Neural cell (in vitro differentiated cells): Measurements from ENCODE around the gene BAZ2A. TPM values are rescaled to one million over a fixed set of nuclear protein-coding genes. Genes with fewer than 3 reads are reported as not detected.

Experiments used
- H2AFZ ChIP-seq: fragments of 200-600, 300-800 bp; sonication (generic), shearing (Covaris generic); 2 replicates; pipeline ENCODE4 v1.6.0; 2014; ENCODE audit warnings: low read depth, mild to moderate bottlenecking, antibody characterized with exemption, low read length, moderate library complexity
- H3F3A ChIP-seq: fragments of 200-600 bp; shearing (Covaris generic); 2 replicates; pipeline ENCODE4 v1.6.1; 2016; ENCODE audit warnings: mild to moderate bottlenecking, moderate library complexity, mixed read lengths, antibody characterized with exemption, low read length; ENCODE audit not compliant: insufficient read depth, poor library complexity, severe bottlenecking
- H3K27ac ChIP-seq: fragments of 200-600, 300-800 bp; sonication (generic), shearing (Covaris generic); 2 replicates; pipeline ENCODE4 v1.5.1; 2014; ENCODE audit warnings: mild to moderate bottlenecking, low read length, moderate library complexity
- H3K27me3 ChIP-seq: fragments of 300-800, 200-600 bp; sonication (generic), shearing (Covaris generic); 2 replicates; pipeline ENCODE4 v1.6.0; 2014; ENCODE audit warnings: mild to moderate bottlenecking, low read depth, low read length, moderate library complexity; ENCODE audit not compliant: insufficient read depth
- H3K36me3 ChIP-seq: fragments of 300-800, 200-600 bp; sonication (generic), shearing (Covaris generic); 2 replicates; pipeline ENCODE4 v1.5.1; 2014; ENCODE audit warnings: mild to moderate bottlenecking, antibody characterized with exemption, low read length, moderate library complexity; ENCODE audit not compliant: insufficient read depth
- H3K4me2 ChIP-seq: fragments of 300-800, 200-600 bp; sonication (generic), shearing (Covaris generic); 2 replicates; pipeline ENCODE4 v1.6.0; 2014; ENCODE audit warnings: mild to moderate bottlenecking, low read length
- H3K4me3 ChIP-seq: fragments of 300-800, 200-600 bp; sonication (generic), shearing (Covaris generic); 2 replicates; pipeline ENCODE4 v1.5.1; 2014; ENCODE audit warnings: mild to moderate bottlenecking, low read length, moderate library complexity
- H3K79me2 ChIP-seq: fragments of 200-600 bp; shearing (Covaris generic); replicated peaks from 2 replicates; pipeline ENCODE4 v1.6.0; 2014; ENCODE audit warnings: mild to moderate bottlenecking, low read length, moderate library complexity; ENCODE audit not compliant: insufficient read depth
- H3K9ac ChIP-seq: fragments of 300-800, 200-600 bp; sonication (generic), shearing (Covaris generic); 2 replicates; pipeline ENCODE4 v1.6.1; 2016; ENCODE audit warnings: mild to moderate bottlenecking, low read length, mixed read lengths
- H3K9me2 ChIP-seq: fragments of 200-600 bp; shearing (Covaris generic); 2 replicates; pipeline ENCODE4 v1.6.1; 2016; ENCODE audit warnings: mild to moderate bottlenecking, low read length, mixed read lengths; ENCODE audit not compliant: insufficient read depth
- H3K9me3 ChIP-seq: fragments of 200-600, 300-800 bp; sonication (generic), shearing (Covaris generic); 2 replicates; pipeline ENCODE4 v1.6.1; 2016; ENCODE audit warnings: mild to moderate bottlenecking, mixed run types, low read length, moderate library complexity, mixed read lengths
- H4K20me1 ChIP-seq: fragments of 200-600 bp; shearing (Covaris generic); 2 replicates; pipeline ENCODE4 v1.6.1; 2016; ENCODE audit warnings: mild to moderate bottlenecking, mixed run types; ENCODE audit not compliant: insufficient read depth
- EP300 ChIP-seq: fragments of 450-650 bp; conservative IDR thresholded peaks from 2 replicates; pipeline ENCODE4 v1.6.1; 2014; ENCODE audit warnings: antibody characterized with exemption, mild to moderate bottlenecking, moderate library complexity; ENCODE audit not compliant: poor library complexity, severe bottlenecking
- EZH2 ChIP-seq: fragments of 200-600, 300-800 bp; shearing (Covaris generic), sonication (generic); IDR thresholded peaks from 2 replicates; pipeline ENCODE4 v1.6.1; 2014; ENCODE audit warnings: antibody characterized with exemption, low read length, borderline replicate concordance, mild to moderate bottlenecking; ENCODE audit not compliant: insufficient read depth, poor library complexity, severe bottlenecking
- MXI1 ChIP-seq: fragments of 450-650 bp; conservative IDR thresholded peaks from 2 replicates; pipeline ENCODE4 v1.6.1; 2014; ENCODE audit warnings: antibody characterized with exemption, mild to moderate bottlenecking; ENCODE audit not compliant: poor library complexity, severe bottlenecking
- POLR2AphosphoS5 ChIP-seq: IDR thresholded peaks from 2 replicates; pipeline ENCODE4 v1.6.1; 2012
- RAD21 ChIP-seq: fragments of 450-650 bp; conservative IDR thresholded peaks from 2 replicates; pipeline ENCODE4 v1.6.1; 2014; ENCODE audit warnings: antibody characterized with exemption, mild to moderate bottlenecking, moderate library complexity
- SMC3 ChIP-seq: fragments of 450-650 bp; conservative IDR thresholded peaks from 2 replicates; pipeline ENCODE4 v1.6.1; 2014; ENCODE audit warnings: antibody characterized with exemption, mild to moderate bottlenecking, moderate library complexity; ENCODE audit not compliant: poor library complexity
- TAF1 ChIP-seq: IDR thresholded peaks from 2 replicates; pipeline ENCODE4 v1.6.1; 2012; ENCODE audit warnings: low read depth
- polyA plus RNA-seq: library from polyadenylated mRNA; depleted of rRNA; stranded (reverse); fragments of >200 nt; gene quantifications from 2 replicates; pipeline ENCODE4 v1.2.3, GENCODE V29; 2014
- TF ChIP-seq, protein P1 (sequence below): fragments of 450-650 bp; IDR thresholded peaks from 2 replicates; pipeline ENCODE4 v1.5.1; 2014; ENCODE audit warnings: antibody characterized with exemption, mild to moderate bottlenecking, moderate library complexity; ENCODE audit not compliant: poor library complexity, severe bottlenecking
- TF ChIP-seq, protein P2 (sequence below): IDR thresholded peaks from 2 replicates; pipeline ENCODE4 v1.6.1; 2012; ENCODE audit warnings: borderline replicate concordance

Gene BAZ2A
- polyA plus RNA-seq, 1 donor from 2014 or later, result 13.8 TPM

DNA sequence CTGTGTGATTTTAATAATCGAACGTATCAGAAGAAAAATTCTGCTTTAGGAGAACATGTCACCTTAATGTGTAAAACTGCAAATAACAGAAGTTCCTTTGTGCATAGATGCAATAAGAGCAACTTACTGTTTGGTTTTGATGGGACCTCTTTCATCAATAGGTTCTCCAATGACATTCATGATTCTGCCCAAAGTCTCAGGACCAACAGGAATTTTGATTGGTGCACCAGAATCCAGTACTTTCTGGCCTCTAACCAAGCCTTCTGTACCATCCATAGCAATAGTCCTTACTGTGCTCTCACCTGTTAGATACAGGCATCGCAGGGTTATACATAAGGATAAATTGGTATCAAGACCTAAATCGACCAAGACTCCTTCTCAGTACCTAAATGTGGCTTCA, 14.5 kb upstream of the BAZ2A start:
- H3K27ac ChIP-seq, result peak overlapping the region; percentile 98
- peak overlapping the region; percentile 99 for H3K4me2 ChIP-seq

DNA sequence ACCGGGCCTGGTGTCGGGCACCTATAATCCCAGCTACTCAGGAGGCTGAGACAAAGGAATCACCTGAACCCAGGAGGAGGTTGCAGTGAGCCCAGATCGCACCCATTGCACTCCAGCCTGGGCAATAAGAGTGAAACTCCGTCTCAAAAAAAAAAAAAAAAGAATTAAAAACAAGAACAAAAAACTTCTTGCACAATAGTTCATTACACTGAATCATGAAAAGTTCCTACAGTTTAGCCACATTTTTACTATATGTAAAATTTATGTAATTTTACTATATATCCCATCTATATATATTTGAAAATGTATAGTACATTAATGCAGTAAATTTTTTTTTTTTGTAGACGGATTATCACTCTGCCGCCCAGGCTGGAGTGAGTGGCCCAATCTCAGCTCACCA, 11.1 kb upstream of the BAZ2A start:
- H2AFZ ChIP-seq, result no peak overlapping the region
- H3K79me2 ChIP-seq, result peaks cover 36% of the 10 kb centered on the region
- no peak overlapping the region for H3K4me3 ChIP-seq
- H3K9me3 ChIP-seq, result no peaks in the 10 kb centered on the region
- TF ChIP-seq EZH2 (no peak), SMC3 (no peak), TAF1 (no peak), EP300 (no peak), RAD21 (no peak), POLR2AphosphoS5 (no peak)
- TF ChIP-seq, protein P1, sequence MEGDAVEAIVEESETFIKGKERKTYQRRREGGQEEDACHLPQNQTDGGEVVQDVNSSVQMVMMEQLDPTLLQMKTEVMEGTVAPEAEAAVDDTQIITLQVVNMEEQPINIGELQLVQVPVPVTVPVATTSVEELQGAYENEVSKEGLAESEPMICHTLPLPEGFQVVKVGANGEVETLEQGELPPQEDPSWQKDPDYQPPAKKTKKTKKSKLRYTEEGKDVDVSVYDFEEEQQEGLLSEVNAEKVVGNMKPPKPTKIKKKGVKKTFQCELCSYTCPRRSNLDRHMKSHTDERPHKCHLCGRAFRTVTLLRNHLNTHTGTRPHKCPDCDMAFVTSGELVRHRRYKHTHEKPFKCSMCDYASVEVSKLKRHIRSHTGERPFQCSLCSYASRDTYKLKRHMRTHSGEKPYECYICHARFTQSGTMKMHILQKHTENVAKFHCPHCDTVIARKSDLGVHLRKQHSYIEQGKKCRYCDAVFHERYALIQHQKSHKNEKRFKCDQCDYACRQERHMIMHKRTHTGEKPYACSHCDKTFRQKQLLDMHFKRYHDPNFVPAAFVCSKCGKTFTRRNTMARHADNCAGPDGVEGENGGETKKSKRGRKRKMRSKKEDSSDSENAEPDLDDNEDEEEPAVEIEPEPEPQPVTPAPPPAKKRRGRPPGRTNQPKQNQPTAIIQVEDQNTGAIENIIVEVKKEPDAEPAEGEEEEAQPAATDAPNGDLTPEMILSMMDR, result no peak
- TF ChIP-seq, protein P2, sequence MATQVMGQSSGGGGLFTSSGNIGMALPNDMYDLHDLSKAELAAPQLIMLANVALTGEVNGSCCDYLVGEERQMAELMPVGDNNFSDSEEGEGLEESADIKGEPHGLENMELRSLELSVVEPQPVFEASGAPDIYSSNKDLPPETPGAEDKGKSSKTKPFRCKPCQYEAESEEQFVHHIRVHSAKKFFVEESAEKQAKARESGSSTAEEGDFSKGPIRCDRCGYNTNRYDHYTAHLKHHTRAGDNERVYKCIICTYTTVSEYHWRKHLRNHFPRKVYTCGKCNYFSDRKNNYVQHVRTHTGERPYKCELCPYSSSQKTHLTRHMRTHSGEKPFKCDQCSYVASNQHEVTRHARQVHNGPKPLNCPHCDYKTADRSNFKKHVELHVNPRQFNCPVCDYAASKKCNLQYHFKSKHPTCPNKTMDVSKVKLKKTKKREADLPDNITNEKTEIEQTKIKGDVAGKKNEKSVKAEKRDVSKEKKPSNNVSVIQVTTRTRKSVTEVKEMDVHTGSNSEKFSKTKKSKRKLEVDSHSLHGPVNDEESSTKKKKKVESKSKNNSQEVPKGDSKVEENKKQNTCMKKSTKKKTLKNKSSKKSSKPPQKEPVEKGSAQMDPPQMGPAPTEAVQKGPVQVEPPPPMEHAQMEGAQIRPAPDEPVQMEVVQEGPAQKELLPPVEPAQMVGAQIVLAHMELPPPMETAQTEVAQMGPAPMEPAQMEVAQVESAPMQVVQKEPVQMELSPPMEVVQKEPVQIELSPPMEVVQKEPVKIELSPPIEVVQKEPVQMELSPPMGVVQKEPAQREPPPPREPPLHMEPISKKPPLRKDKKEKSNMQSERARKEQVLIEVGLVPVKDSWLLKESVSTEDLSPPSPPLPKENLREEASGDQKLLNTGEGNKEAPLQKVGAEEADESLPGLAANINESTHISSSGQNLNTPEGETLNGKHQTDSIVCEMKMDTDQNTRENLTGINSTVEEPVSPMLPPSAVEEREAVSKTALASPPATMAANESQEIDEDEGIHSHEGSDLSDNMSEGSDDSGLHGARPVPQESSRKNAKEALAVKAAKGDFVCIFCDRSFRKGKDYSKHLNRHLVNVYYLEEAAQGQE, result no peak
- H3K27ac ChIP-seq, result no peak overlapping the region
- H3K9me2 ChIP-seq, result no peaks in the 10 kb centered on the region
- H3K27me3 ChIP-seq, result no peaks in the 10 kb centered on the region
- no peak overlapping the region for H3K9ac ChIP-seq
- H4K20me1 ChIP-seq, result no peaks in the 10 kb centered on the region
- H3F3A ChIP-seq, result peaks cover 9% of the 10 kb centered on the region
- H3K4me2 ChIP-seq, result no peak overlapping the region
- H3K36me3 ChIP-seq, result peaks cover 13% of the 10 kb centered on the region

More for the DNA sequence above, 14.5 kb upstream of the BAZ2A start:
- Histone ChIP-seq H2AFZ (no peak overlapping the region), H3F3A (no peaks in the 10 kb centered on the region), H3K27me3 (no peaks in the 10 kb centered on the region), H3K9me3 (no peaks in the 10 kb centered on the region), H3K9ac (peak overlapping the region; percentile 99), H3K79me2 (peaks cover 36% of the 10 kb centered on the region), H3K4me3 (peak overlapping the region; percentile 90), H4K20me1 (no peaks in the 10 kb centered on the region), H3K36me3 (peaks cover 13% of the 10 kb centered on the region), H3K9me2 (no peaks in the 10 kb centered on the region)
- no peak for TF ChIP-seq POLR2AphosphoS5
- TF ChIP-seq EZH2, result no peak

DNA sequence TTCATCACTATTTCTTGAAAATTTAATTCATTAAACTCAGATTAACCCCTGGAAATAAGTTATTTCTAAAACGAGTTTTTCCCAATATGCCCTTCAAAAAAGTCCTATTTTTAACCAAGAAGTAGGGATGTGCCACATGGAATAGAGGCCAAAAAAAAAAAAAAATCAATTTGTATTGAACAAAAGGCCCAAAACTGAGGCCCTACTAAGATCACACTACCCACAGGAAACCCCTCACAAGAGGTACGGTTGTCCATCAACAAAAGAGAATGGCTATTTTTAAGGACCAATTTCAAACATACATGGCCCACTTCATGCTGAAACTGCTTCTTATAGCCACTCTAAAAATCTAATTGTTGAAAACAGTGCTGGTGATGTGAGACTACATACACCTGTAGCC, 7.5 kb upstream of the BAZ2A start:
- Histone ChIP-seq H3F3A (peaks cover 9% of the 10 kb centered on the region), H3K27ac (no peak overlapping the region), H3K27me3 (no peaks in the 10 kb centered on the region), H3K9ac (no peak overlapping the region), H3K79me2 (peaks cover 4% of the 10 kb centered on the region), H4K20me1 (no peaks in the 10 kb centered on the region), H2AFZ (no peak overlapping the region), H3K4me2 (no peak overlapping the region), H3K36me3 (peaks cover 3% of the 10 kb centered on the region), H3K9me3 (no peaks in the 10 kb centered on the region), H3K9me2 (no peaks in the 10 kb centered on the region), H3K4me3 (no peak overlapping the region)
- TF ChIP-seq RAD21 (no peak), MXI1 (no peak), SMC3 (no peak), EP300 (no peak), EZH2 (no peak), TAF1 (no peak), POLR2AphosphoS5 (no peak)
- TF ChIP-seq, protein P2, result no peak
- TF ChIP-seq, protein P1, result no peak
